GM18498 (cell line): ENCODE results near the gene ALK.

Source experiments
- ATAC-seq: cut with Tn5 transposase; IDR thresholded peaks from one replicate; pipeline ENCODE4 v1.9.1; 2021; ENCODE audit warnings: mild to moderate bottlenecking, moderate library complexity; ENCODE audit not compliant: unreplicated experiment

Gene ALK

DNA sequence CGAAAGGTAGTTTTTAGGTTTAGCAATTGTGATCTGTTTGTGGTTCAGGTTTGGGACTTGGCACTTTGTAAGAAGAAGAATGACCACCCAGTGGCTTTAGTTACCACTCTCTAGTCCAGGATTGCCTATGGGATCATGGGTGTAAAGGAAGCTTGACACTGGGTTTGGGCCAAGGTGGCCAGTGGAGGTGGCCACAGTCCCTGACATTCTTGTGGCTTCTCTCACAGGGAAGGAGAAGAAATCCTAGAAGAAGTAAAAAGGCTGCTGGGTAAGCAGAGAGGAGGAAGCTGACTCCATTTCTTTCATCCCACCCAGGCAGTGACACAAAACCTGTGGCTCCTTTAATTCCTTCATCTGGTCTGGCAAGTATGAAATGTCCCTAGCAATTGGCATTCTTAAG, 411.5 kb downstream of the ALK start:
- ATAC-seq: no peak

DNA sequence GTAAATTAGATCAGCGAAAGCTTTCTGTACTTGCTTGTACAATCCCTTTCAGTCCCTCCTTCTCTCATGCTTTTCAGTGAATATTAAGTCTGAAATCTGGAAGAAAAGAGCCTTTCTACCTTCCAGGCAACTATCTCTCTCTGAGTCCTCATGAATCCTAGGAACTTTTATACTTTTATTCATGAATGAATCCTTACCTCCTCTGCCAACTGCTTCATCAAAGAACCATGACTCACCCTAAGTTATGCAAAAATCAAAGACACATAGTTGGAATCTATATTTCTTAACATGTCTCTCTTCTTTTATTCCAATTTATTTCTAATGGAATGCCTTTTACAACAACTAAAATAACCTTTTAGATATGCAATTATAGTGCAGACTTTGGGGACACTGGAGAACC, 412.0 kb downstream of the ALK start:
- no peak for ATAC-seq

DNA sequence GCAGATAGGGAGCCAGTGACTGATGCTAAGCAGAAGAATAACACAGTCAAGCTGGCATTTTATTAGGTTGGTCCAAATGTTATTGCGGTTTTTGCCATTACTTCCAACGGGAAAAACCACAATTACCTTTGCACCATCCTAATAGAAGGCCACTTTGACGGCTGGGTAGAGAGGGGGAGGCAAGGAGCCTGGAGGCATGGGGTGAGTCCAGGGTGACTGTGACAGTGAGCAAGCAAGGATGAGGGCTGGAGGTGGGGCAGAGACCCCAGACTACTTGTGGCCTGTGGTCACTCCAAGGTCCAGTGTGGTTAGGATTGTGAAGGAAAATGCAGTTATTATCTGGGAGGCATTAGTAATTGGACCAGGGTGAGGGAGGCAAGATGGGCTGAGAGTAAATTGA, 416.6 kb downstream of the ALK start:
- ATAC-seq: no peak

DNA sequence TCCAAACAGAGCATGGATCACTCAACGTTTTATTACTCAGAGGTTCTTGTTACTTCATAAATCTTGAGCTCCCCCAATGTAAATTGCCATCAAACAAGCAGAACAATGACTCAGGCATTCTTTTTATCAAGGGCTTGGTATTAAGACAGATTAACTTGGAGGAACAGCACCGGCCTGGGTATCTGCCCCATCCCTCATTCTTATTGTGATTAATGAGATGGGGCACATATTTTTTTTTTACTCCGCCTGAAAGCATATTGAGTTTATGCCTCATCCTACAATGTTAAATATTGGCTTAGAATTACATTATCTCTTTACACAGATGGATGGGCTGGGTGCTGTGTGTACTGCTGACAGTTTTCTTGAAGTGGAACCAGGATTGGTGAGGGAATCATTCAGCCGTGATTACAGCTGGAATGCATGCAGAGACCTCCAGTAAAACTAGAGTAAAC, 418.9 kb downstream of the ALK start:
- ATAC-seq: no peak

DNA sequence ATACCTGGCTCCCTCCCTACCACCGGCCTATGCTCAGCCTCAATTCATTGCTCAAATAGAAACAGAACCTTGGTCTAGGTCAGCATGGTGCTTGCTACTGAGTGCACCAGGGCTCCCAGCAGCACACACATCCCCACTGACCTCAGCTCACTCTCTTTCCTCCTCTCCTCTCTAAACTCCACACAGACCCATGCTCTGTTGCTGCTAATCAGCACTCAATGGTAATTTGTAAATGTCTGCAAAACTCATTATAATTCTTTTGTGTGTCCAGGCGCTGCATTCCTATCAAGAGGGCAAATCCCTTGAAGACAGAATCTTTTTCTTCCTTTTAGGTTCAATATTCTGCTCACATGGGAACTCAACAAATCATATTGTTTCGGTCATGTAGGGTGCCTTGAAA, 424.0 kb downstream of the ALK start:
- no peak for ATAC-seq

DNA sequence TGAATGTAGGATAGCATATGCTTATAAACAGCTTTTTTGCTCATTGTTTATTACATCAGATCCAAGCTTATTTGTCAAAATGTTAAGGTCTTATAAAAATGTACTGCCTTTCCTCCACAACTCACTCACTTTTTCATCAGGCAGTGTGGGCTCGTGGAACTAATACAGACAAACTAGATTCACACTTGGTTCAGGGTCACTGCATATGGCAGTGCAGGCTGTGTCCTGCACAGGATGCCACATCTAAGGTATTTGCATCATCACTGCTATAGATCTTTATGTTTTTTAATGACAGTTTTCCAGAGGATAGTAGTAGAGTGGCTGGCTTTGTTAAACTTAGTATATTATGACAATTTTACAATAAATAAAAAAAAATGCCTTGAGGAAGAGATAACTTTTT, 425.2 kb downstream of the ALK start:
- ATAC-seq: no peak

DNA sequence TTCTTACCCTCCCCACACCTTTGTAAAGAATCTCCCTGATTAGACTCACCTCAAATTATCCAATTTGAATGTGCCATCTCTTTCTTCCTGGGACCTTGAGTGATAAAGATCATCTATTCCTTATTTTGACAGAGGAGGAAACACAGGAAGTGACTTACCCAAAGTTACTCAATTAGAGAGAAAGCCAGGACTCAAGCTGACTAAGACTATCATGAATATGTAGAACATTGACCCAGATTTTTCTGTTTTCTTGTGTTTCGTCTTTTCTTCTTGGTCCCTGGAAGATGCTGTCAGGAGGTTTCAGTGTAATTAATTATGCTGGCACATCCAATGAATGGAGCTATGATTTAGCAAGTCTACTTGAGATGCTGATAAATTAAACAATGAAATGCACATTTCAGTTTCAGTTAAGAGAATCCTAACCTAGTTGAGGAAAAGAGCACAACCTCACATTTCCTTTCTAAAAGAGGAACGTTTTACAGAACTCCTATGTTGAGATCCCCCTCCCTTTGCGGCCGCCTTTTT, 425.8 kb downstream of the ALK start:
- ATAC-seq: no peak

DNA sequence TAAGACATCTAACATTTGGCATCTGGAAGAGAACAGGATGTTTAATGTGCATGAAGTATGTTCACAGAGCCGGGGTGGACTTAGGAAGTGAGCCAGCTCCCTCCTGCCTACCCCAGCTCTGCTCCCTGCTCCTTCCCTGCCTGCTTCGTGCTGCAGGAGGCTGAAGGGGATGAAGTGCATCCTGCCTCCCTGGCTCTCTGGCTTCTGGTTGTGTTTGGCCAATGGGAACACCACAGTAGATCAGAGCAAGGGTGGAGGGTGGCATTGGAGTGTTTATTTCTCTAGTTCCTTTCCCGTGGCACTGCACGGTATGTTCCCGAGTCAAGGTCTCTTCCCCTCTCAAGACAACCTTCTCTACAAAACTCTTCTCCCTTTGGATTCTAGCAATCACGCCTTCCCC, 426.3 kb downstream of the ALK start:
- ATAC-seq: no peak

DNA sequence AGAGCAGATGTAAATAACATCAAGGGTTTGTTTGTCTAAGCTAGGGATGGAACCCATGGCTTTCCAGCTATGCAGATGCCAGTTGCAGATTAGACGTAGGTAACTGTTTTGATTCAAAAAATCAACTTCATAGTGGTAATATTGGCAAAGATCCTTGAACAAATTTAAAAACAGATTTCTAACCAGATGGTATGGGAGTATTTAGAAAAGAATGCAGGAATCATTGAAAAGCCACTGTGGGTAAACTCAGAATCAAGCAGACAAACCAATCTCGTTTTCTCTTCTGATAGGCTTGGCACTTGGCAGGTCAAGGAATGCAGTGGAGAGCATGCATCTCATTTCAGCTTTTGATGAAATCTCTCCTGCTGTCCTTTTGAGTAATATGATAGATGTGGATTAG, 428.7 kb downstream of the ALK start:
- ATAC-seq: no peak

DNA sequence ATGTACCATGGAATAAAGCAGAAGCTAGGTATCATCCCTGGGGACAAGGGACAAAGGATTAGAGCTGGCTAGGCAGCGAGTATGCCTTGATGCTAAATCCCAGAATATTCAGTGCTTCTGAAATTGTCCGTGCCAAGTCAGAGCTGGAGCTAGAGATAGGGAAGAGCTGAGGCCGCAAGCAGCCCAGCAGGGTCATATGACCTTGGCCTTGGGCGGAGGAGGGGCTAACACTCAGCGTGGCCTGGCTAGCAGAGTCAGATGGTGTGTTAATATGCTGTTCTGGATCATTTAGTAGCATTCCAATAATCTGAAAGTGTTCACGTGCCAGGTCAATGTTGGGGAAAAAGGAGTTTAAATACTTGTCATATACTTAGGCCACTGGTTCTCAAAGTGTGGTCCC, 431.3 kb downstream of the ALK start:
- no peak for ATAC-seq

DNA sequence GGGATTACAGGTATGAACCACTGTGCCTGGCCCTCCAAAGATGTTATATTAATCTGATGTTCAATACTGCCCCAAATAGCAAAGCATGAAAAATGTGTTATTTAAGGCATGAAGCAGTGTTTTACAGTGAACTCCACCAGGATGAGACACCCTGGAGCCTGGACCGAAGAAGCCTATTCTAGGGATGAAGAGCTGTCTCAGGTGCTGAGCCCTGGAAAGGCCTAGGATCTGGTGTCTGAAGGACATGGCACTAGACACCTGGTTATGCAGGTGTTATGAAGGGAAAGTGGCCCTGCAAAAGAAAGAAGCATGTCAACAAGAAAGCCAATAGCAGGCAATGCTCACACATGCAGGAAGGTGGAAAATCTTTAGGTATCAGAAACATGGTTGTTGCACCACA, 431.8 kb downstream of the ALK start:
- no peak for ATAC-seq

DNA sequence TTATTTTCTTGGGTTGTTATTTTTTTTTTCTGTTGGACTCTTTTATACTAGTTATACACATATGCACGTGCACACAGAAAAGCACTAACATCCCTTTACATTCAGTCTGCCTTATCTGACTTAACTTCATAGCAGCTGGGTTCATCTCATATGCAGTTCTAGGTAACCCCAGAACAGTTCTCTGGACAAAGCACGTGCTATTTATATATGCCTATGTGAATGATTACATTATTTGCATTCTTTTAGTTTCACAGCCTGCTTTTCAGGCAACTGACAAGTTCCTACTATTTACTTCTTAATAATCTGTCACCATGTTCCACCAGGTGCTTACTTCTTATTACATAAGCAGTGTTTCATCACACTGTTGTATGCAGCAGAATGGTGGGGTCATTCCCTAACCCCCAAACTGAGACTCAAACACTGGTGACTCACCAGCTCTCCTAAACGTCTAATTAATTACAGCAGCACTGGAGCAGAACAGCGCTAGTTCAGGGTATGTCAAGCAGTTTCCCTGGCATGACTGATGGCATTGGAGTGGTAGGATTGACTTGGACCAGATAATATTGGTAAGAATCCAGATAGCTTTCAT, 433.3 kb downstream of the ALK start:
- no peak for ATAC-seq

DNA sequence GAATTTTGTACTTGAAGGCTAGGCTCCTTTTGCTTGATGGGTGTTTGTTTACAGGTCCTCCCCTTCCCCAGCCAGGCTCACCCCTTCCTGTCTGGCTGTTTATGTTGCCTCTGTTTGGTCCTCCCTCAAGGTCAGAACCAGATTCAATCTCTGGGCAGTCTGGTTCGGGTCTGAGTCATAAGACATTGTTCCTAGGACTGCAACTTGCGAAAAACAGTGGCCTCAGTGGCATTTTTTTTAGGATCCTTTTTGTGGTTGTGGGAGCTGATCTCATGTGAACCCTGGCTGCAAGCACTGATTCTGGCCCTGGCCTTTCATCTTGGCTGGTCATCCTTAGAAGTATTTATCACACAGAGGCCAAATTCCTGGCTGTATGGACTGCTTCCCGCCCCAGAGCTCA, 435.8 kb downstream of the ALK start:
- ATAC-seq: no peak

DNA sequence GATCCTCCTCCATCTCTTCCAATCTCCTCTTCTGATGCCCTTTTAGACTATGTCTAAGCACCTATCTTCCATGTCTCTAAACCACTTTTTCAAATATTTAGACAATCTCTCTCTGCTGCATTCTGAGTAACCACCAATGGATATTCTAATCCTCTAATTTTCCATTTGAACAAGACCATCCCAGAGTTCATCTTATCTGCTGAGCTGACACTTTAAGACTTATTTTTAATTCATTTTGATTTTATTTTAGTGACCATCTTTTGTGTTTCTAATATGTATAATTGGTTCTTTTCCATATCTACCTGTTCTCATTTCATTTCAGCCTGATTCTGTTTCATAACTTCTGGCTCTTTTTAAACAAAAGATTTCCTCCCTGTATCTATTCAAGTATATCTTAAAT, 436.3 kb downstream of the ALK start:
- ATAC-seq: no peak

DNA sequence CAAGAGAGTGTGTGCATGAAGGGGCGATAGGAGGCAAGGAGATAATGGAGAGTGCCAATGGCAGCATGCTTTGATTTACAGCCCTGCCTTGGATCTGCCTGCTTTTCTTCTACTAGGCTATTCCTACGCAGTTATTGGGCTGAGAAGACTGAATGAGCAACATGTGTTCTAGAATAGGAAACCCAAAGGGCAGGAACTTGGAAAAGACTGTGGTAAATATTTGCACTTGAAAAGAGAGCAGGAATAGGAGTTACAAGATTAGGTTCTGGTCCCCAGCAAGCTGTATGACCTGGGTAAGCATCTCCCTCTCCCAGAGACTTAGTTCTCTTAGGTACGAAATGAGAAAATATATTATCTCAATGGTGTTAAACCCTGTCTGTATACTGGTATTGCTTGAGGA, 438.5 kb downstream of the ALK start:
- ATAC-seq: no peak

DNA sequence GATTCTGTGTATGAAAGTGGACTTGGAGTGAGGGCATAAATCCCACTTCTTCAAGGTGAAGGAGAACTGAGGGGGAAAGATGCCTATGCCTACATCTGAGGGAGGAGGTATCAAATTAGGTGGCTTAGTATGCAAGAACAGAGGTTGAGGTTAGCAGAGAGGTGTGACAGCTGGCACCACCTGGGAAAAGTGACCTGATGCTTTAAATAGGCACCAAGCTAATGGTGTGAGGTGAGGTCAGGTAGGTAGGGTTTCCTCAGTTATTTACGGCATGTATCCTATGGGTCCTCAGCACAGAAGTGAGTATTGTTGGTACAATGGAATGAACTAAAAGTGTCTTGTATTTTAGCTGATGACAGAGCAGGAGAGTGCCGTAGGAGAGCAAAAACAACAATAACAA, 439.0 kb downstream of the ALK start:
- ATAC-seq: no peak

DNA sequence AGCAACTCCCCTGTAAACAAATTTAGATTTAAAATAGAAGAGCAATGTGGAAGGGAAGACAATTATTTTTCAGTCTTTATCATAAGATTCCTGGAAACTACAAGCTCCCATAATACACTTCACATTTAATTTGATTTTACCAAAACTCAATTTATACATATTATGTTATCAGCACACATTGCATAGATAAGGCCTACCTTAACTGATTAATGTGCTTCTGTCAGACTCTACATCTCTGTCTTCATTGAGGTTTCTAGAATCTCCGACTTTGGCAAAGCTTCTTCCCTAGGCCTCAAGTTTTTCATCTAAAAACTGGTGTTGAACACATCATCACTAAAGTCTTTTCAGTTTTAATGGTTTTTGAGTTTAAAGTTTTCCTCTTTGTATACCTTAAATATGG, 440.1 kb downstream of the ALK start:
- ATAC-seq: no peak

DNA sequence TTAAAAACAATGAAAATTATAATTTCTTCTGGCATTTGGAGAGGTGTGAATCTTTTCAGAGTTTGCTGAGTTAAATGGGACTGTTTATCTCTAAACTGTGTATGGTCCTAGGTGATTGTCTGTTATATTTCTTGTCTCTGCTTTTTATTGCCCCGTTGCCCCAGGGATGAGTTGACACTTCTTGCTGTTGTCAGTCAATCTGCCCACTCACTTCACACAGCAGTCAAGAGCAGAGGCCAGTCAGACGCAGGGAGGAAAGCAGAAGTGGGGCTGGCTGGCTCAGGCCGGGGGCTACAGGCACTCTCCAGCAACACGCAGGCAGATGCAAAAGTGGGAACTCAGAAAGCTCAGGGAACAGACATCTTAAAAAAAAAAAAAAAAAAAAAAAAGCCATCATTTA, 441.0 kb downstream of the ALK start:
- no peak for ATAC-seq

DNA sequence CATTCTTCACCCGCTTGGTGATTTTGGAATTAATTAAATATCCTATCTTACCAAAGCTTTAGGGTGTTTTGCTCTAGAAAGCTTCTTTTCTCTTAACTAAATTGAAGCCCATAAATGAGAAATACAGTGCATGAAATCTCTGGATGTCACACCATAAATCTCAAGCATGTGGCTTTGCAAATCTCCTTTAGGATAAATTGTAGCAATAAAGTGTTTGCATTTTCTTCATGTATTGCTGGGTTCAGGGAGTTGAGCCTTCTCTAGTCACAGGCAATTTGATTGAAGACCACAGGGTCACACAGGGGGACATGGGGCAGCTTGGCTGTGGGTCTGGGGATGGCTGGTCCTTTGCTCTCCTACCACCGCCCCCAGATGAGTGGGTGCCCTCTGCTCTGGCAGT, 442.0 kb downstream of the ALK start:
- ATAC-seq: no peak

DNA sequence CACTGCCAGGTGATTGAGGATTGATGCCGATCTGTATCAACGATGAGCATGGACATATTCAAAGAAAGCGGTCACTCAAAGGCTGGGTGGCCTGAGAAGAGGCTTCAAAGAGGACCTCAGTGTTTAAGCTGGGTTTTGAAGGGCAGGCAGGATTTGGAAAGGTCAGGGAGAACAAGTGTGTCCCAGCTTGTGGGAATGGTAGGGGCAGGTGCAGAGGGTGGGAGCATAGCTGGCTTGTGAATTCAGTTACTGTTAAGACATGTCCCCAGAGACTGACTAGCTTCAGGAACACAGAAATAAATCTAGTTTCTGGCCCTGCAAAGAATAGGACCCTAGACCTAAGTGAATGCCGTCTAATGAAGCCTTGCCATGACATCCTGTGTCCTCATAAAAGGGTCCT, 442.7 kb downstream of the ALK start:
- no peak for ATAC-seq

DNA sequence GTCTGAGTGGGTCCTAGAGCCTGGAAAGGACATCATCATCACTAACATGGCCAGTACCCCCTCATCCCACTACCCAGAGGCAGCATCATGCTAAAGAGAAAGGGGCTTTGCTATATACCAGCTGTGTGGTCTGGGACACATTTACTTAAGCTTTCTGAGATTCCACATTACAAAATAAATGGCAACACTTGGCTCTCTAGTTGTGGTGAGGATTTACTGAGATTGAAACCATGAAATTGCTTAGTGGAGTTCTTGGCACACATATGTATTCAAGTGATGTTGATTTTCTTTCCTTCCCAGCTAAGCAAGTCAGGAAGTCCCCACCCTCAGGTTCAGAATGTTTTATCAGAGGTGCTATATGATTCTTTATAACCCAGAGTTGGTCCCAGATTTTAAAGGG, 444.2 kb downstream of the ALK start:
- ATAC-seq: no peak

DNA sequence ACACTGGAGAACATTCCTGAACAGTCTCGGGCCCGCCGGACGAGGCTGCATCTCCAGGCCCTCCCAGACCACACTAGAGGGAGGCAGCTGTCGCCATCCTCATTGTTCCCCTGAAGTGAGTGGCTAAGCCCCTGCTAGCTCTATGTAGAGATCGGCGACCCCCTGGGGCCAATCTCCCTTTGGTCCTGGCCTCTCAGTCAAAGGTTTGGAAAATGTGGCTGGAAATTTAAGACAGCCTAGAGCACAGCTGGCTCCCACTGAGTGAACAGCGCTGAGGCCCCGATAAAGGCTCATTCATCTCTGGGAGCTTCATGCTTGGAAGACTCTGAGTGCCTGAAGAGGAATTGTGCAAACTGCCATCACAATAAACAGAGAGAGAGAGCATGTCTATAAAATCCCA, 445.9 kb downstream of the ALK start:
- no peak for ATAC-seq

DNA sequence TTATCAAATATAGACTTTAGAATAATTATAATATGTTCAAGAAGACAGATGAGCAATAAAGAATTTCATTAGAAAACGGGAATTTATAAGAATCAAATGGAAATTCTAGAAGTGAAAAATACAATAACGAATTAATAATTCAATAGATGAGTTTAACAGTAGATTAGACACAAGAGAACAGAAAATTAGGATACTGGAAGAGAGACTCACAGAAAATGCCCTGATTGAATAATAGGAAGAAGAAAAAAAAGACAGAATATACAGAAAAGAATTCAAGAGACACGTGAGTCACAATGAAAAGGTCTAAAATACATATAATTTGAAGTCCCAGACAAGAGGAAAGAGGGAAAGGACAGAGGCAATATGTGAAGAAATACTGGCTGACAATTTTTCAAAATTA, 451.4 kb downstream of the ALK start:
- ATAC-seq: no peak
